HepG2 (cell line): ENCODE data around the gene OPRM1. TPM values are rescaled to one million over a fixed set of nuclear protein-coding genes. Genes with fewer than 3 reads are reported as not detected.

ENCODE experiments used
- ATF7-NPFF ChIP-seq: sonication (generic); formaldehyde crosslinking; IDR thresholded peaks from 2 replicates; pipeline ENCODE4 v1.8.1; 2023; ENCODE audit warnings: mild to moderate bottlenecking, low read depth, missing genetic modification reagents, moderate library complexity
- HNRNPK ChIP-seq: fragments of 200-400 bp; formaldehyde crosslinking; IDR thresholded peaks from 2 replicates; pipeline ENCODE4 v1.6.1; 2018; ENCODE audit warnings: low read length, low read depth, moderate library complexity, mild to moderate bottlenecking; ENCODE audit not compliant: poor library complexity, severe bottlenecking
- MAFG ChIP-seq: sonication (generic); formaldehyde crosslinking; IDR thresholded peaks from 2 replicates; pipeline ENCODE4 v1.5.1; 2020; ENCODE audit warnings: mild to moderate bottlenecking, missing genetic modification reagents
- NFKBIZ ChIP-seq: IDR thresholded peaks from 2 replicates; pipeline ENCODE4 v1.6.1; 2018; ENCODE audit warnings: missing genetic modification reagents, missing compliant biosample characterization
- NONO ChIP-seq, 2 experiments: fragments of 450-650 bp in 1 of 2; sonication (generic) in 1 of 2; formaldehyde crosslinking in 1 of 2; IDR thresholded peaks in 1 of 2; conservative IDR thresholded peaks in 1 of 2; 2 replicates each; pipeline versions ENCODE4 v1.6.1 to v1.8.0; 2017 to 2022; ENCODE audit warnings: mild to moderate bottlenecking in 1 of 2, missing genetic modification reagents in 1 of 2, moderate library complexity in 1 of 2
- SMAD1 ChIP-seq: sonication (generic); formaldehyde crosslinking; IDR thresholded peaks from 2 replicates; pipeline ENCODE4 v1.4.0; 2020; ENCODE audit warnings: missing genetic modification reagents, low read depth, mild to moderate bottlenecking, borderline replicate concordance
- TOE1 ChIP-seq: sonication (generic); formaldehyde crosslinking; IDR thresholded peaks from 2 replicates; pipeline ENCODE4 v1.4.0; 2020; ENCODE audit warnings: mild to moderate bottlenecking, missing genetic modification reagents
- ZBTB20 ChIP-seq: sonication (generic); formaldehyde crosslinking; IDR thresholded peaks from 2 replicates; pipeline ENCODE4 v1.8.1; 2023; ENCODE audit warnings: missing genetic modification reagents, low read depth, mild to moderate bottlenecking, borderline replicate concordance
- ZNF33B ChIP-seq: sonication (generic); formaldehyde crosslinking; IDR thresholded peaks from 2 replicates; pipeline ENCODE4 v1.5.1; 2020; ENCODE audit warnings: mild to moderate bottlenecking, missing genetic modification reagents
- polyA plus RNA-seq, 8 experiments: library from polyadenylated mRNA; depleted of rRNA in 3 of 8; stranded (reverse) in 7 of 8; unstranded in 1 of 8; fragments of >200 nt; fragmentation: Illumina TruSeq in 4 of 8; extraction: Trizol in 4 of 8; gene quantifications; 2 replicates each; pipeline versions ENCODE4 v1.2.1 to v1.2.3, GENCODE V29; 2011 to 2016; ENCODE audit warnings: low read depth in 4 of 8, missing spikeins in 1 of 8, mixed read lengths in 1 of 8; ENCODE audit not compliant: insufficient read depth in 1 of 8
- total RNA-seq, 5 experiments: library from RNA; depleted of rRNA; stranded (reverse); fragments of >200 nt; fragmentation: Illumina TruSeq; extraction: Trizol; gene quantifications; 2 replicates each; pipeline ENCODE4 v1.2.3, GENCODE V29; 2016; ENCODE audit warnings: low read depth in 1 of 5
- TF ChIP-seq, protein P1 (sequence below): sonication (generic); formaldehyde crosslinking; IDR thresholded peaks from 2 replicates; pipeline ENCODE4 v1.4.0; 2020; ENCODE audit warnings: missing genetic modification reagents
- TF ChIP-seq, protein P2 (sequence below): sonication (generic); formaldehyde crosslinking; IDR thresholded peaks from 2 replicates; pipeline ENCODE4 v1.4.0; 2020; ENCODE audit warnings: missing genetic modification reagents, borderline replicate concordance
- TF ChIP-seq, protein P3 (sequence below): sonication (generic); formaldehyde crosslinking; IDR thresholded peaks from 2 replicates; pipeline ENCODE4 v1.4.0; 2020; ENCODE audit warnings: missing genetic modification reagents, borderline replicate concordance
- TF ChIP-seq, protein P4 (sequence below): IDR thresholded peaks from 2 replicates; pipeline ENCODE4 v1.6.1; 2016; ENCODE audit warnings: missing genetic modification reagents, missing compliant biosample characterization
- TF ChIP-seq, protein P5 (sequence below): sonication (generic); formaldehyde crosslinking; IDR thresholded peaks from 2 replicates; pipeline ENCODE4 v1.8.1; 2023; ENCODE audit warnings: mild to moderate bottlenecking, missing genetic modification reagents
- TF ChIP-seq, protein P6 (sequence below): sonication (generic); formaldehyde crosslinking; IDR thresholded peaks from 2 replicates; pipeline ENCODE4 v1.8.1; 2023; ENCODE audit warnings: mild to moderate bottlenecking, inconsistent platforms, moderate library complexity, missing genetic modification reagents, borderline replicate concordance

The OPRM1 gene
- total and polyA plus RNA-seq, 2 of the 13 experiments (the other 11 are each of a cell fraction or from before 2014, with no cell fraction given): not detected

DNA sequence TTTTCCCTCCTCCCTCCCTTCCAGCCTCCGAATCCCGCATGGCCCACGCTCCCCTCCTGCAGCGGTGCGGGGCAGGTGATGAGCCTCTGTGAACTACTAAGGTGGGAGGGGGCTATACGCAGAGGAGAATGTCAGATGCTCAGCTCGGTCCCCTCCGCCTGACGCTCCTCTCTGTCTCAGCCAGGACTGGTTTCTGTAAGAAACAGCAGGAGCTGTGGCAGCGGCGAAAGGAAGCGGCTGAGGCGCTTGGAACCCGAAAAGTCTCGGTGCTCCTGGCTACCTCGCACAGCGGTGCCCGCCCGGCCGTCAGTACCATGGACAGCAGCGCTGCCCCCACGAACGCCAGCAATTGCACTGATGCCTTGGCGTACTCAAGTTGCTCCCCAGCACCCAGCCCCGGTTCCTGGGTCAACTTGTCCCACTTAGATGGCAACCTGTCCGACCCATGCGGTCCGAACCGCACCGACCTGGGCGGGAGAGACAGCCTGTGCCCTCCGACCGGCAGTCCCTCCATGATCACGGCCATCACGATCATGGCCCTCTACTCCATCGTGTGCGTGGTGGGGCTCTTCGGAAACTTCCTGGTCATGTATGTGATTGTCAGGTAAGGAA, at the start of gene OPRM1 (continued):
- TF ChIP-seq, protein P1, sequence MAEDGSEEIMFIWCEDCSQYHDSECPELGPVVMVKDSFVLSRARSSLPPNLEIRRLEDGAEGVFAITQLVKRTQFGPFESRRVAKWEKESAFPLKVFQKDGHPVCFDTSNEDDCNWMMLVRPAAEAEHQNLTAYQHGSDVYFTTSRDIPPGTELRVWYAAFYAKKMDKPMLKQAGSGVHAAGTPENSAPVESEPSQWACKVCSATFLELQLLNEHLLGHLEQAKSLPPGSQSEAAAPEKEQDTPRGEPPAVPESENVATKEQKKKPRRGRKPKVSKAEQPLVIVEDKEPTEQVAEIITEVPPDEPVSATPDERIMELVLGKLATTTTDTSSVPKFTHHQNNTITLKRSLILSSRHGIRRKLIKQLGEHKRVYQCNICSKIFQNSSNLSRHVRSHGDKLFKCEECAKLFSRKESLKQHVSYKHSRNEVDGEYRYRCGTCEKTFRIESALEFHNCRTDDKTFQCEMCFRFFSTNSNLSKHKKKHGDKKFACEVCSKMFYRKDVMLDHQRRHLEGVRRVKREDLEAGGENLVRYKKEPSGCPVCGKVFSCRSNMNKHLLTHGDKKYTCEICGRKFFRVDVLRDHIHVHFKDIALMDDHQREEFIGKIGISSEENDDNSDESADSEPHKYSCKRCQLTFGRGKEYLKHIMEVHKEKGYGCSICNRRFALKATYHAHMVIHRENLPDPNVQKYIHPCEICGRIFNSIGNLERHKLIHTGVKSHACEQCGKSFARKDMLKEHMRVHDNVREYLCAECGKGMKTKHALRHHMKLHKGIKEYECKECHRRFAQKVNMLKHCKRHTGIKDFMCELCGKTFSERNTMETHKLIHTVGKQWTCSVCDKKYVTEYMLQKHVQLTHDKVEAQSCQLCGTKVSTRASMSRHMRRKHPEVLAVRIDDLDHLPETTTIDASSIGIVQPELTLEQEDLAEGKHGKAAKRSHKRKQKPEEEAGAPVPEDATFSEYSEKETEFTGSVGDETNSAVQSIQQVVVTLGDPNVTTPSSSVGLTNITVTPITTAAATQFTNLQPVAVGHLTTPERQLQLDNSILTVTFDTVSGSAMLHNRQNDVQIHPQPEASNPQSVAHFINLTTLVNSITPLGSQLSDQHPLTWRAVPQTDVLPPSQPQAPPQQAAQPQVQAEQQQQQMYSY (CRISPR knock-in tag): 0 out of 2 replicates have a peak, but pooled peaks have one; percentile 38
- TF ChIP-seq ZNF33B (CRISPR knock-in tag): no peak
- TF ChIP-seq ATF7-NPFF (CRISPR knock-in tag): no peak; the same call in 1 of the 2 replicates
- TF ChIP-seq HNRNPK: no peak
- TF ChIP-seq ZBTB20 (CRISPR knock-in tag): peak; percentile 78; the same call in 1 of the 2 replicates
- TF ChIP-seq, protein P2, sequence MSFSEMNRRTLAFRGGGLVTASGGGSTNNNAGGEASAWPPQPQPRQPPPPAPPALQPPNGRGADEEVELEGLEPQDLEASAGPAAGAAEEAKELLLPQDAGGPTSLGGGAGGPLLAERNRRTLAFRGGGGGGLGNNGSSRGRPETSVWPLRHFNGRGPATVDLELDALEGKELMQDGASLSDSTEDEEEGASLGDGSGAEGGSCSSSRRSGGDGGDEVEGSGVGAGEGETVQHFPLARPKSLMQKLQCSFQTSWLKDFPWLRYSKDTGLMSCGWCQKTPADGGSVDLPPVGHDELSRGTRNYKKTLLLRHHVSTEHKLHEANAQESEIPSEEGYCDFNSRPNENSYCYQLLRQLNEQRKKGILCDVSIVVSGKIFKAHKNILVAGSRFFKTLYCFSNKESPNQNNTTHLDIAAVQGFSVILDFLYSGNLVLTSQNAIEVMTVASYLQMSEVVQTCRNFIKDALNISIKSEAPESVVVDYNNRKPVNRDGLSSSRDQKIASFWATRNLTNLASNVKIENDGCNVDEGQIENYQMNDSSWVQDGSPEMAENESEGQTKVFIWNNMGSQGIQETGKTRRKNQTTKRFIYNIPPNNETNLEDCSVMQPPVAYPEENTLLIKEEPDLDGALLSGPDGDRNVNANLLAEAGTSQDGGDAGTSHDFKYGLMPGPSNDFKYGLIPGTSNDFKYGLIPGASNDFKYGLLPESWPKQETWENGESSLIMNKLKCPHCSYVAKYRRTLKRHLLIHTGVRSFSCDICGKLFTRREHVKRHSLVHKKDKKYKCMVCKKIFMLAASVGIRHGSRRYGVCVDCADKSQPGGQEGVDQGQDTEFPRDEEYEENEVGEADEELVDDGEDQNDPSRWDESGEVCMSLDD (CRISPR knock-in tag): peak; percentile 83; the same call in 1 of the 2 replicates
- 0 out of 2 replicates have a peak, but pooled peaks have one; percentile 53 for TF ChIP-seq SMAD1 (CRISPR knock-in tag)
- TF ChIP-seq NFKBIZ (CRISPR knock-in tag): 0 out of 2 replicates have a peak, but pooled peaks have one; percentile 51
- TF ChIP-seq, protein P3, sequence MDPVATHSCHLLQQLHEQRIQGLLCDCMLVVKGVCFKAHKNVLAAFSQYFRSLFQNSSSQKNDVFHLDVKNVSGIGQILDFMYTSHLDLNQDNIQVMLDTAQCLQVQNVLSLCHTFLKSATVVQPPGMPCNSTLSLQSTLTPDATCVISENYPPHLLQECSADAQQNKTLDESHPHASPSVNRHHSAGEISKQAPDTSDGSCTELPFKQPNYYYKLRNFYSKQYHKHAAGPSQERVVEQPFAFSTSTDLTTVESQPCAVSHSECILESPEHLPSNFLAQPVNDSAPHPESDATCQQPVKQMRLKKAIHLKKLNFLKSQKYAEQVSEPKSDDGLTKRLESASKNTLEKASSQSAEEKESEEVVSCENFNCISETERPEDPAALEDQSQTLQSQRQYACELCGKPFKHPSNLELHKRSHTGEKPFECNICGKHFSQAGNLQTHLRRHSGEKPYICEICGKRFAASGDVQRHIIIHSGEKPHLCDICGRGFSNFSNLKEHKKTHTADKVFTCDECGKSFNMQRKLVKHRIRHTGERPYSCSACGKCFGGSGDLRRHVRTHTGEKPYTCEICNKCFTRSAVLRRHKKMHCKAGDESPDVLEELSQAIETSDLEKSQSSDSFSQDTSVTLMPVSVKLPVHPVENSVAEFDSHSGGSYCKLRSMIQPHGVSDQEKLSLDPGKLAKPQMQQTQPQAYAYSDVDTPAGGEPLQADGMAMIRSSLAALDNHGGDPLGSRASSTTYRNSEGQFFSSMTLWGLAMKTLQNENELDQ (CRISPR knock-in tag): peak; percentile 96; the same call in 1 of the 2 replicates
- TF ChIP-seq MAFG (CRISPR knock-in tag): no peak
- no peak for TF ChIP-seq TOE1
- TF ChIP-seq, protein P4, sequence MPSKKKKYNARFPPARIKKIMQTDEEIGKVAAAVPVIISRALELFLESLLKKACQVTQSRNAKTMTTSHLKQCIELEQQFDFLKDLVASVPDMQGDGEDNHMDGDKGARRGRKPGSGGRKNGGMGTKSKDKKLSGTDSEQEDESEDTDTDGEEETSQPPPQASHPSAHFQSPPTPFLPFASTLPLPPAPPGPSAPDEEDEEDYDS (CRISPR knock-in tag): 0 out of 2 replicates have a peak, but pooled peaks have one; percentile 16
- TF ChIP-seq, protein P5, sequence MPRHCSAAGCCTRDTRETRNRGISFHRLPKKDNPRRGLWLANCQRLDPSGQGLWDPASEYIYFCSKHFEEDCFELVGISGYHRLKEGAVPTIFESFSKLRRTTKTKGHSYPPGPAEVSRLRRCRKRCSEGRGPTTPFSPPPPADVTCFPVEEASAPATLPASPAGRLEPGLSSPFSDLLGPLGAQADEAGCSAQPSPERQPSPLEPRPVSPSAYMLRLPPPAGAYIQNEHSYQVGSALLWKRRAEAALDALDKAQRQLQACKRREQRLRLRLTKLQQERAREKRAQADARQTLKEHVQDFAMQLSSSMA (CRISPR knock-in tag): peak; percentile 82; the same call in 1 of the 2 replicates
- TF ChIP-seq, protein P6, sequence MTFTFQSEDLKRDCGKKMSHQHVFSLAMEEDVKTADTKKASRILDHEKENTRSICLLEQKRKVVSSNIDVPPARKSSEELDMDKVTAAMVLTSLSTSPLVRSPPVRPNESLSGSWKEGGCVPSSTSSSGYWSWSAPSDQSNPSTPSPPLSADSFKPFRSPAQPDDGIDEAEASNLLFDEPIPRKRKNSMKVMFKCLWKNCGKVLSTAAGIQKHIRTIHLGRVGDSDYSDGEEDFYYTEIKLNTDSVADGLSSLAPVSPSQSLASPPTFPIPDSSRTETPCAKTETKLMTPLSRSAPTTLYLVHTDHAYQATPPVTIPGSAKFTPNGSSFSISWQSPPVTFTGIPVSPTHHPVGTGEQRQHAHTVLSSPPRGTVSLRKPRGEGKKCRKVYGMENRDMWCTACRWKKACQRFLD: 0 out of 2 replicates have a peak, but pooled peaks have one; percentile 73
- TF ChIP-seq NONO (IDR thresholded peaks at IDR 0.05): no peak
- no peak; the same call in 1 of the 2 replicates for TF ChIP-seq NONO (CRISPR knock-in tag; conservative IDR thresholded peaks at IDR 0.05)
